ENCODE data around the gene EREG.

The EREG gene

DNA sequence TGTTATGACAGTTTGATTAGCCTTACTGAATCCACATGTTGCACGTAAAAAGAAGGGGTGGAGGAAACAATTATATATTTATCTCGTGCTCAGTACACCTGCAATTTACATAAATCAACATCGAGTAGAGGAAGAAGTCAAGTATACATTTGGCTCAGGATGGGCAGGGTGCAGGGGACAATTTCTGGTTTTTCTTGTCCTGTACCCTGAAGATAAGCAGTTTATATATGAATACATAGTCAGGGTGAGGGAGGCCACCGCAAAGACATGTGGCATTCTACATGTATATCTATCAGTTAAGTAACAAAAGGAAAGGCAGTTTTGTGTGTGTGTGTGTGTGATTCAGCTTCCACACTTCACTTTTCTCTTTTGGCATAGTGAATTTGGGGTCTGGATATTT is 11.1 kb upstream of the EREG start:
- no peak for DNase-seq

DNA sequence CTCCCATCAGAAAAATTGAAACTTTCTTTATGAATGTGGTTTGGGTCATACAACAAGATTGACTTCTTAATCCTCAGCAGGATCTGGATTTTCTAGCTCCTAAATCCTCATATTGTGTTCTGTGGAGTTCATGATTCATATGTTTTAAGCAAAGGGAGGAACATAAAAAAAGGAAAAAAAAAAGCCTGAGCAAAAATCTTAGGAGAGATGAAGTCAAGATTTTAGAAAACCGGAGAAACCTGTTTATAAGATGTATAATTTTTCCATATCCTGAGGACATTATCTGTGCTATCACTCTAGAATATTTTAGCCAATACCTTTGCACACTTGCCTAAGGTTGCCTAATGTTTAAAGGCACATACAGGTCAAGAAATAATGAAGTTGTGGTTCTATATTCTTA is 7.0 kb upstream of the EREG start:
- DNase-seq, result no peak

- no peak for DNase-seq
Observed at GRCh38 chr4:74361671-74362070, 3.3 kb upstream of the EREG start.

DNA sequence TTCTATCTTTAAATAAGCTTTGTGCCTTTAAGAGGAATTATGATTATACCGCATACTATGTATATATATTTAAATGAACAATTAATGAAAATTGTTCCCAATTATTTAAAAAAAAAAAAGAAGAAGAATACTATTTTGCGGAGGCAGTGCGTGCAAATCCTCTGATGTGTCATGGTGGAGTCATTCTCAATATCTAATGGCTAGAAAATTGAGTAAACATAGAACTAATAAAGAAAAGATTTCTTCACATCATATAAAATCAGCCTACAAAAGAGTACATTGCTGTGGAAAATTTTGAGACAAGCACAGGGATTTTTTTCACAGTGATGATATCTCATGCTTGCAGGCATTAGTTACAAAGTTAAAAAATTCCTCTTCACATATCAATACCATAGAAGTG is 2.6 kb upstream of the EREG start:
- no peak for DNase-seq

- no peak for DNase-seq
Observed at GRCh38 chr4:74364256-74364651, 691 bp upstream of the EREG start.

DNA sequence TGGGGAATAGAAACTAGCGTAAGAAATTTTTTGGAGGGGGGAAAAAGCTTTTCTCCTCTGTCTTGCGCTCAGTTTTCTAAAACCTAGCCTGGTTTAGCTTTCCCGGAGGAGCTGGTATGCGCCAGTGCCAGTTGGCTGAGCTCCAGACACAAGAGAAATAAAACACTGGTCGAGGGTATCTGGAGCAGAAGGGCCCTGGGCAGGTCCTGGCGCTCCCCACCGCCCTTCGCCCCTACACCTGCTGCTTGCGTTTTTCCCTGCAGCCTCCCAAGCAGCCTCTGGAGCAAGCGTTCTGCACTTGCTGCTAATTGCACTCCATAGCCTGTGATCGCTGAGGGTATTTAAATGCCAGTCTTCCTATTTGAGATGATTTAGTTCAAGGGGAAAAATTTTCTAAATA is 816 bp downstream of the EREG start:
- peak; percentile 7 for DNase-seq

- no peak for DNase-seq
Observed at GRCh38 chr4:74366367-74366911, 1.5 kb downstream of the EREG start.

DNA sequence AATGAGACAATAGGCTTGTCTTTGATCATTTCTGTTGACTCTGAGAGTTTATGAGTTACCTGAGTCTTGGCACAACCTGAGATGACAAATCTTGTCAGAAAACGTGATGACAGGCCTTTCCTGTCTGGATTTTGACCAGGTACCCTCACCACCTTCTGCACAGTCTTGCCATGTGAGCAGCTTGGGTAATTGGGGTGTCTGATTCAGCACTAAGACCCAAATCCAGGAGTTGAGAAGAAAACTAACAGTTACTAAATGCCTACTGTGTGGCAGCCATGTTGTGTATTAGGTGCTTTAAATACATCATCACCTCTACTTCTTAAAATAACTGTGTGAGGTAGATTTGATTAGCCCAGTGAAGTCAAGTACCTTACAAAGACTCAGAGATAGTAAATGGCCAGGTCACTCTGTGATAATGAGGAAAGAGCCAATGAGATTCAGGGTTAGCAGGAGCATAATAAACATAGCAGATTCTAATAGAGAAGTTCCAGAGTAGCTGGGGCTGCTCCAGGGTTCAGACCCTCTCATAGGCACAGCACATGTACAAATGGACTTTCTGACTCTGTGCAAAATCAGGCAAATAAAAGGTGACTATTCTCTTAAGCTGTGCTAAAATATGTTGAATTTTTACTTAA is 2.8 kb downstream of the EREG start:
- DNase-seq, result no peak

DNA sequence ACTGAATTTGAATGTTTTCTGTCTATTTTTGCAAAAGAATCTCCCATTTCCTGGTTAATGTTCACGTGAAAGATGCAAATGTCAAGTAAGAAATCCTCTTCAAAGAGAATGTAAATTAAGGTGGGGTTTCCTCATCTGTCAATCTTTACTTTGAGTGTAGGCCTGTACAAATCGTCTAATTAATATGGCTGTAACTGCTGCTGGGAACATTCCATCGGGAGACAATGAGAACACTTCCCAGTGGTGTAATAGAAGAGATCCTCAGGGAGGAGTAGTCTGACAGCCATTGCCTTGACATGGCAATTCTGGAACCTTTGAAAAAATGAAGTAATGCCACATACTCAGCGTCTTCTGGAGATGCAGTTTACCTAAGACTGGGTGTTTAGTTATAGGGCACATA is 3.7 kb downstream of the EREG start:
- DNase-seq, result no peak

- no peak for DNase-seq
Observed at GRCh38 chr4:74369855-74370254, 4.9 kb downstream of the EREG start.

DNA sequence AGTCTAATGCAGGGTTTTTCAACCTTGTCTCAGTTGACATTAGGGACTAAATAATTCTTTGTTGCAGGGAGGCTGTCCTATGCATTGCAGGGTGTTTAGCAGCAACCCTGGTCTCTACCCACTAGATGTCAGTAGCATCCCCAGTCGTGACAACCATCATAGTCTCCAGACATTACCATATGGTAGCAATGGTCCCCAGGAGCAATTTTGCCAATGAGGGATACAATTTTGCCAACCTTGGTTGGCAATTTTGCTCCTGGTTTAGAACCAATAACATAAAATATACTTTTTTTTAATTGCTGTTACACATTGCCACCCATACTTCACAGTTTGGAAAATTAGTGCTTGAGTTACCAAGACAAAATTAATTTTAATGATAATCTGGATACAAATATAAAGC is 6.0 kb downstream of the EREG start:
- peak; percentile 31 for DNase-seq

DNA sequence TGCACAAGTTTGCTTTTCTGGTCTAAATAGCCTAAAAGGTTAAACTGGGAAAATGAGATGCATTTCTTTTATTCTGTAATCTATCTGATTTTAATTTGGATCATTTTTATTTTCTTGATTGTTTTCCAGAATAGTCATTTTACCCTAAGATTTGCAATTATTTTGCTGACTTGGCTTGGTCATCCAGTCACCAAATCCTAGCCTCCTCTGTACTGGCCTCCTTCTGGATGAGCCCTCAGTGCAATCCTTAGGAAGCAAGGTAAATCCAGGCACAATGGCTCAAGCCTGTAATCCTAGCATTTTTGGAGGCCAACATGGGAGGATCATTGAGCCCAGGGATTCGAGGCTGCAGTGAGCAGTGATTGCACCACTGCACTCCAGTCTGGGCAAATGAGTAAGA is 9.2 kb downstream of the EREG start:
- no peak for DNase-seq

DNA sequence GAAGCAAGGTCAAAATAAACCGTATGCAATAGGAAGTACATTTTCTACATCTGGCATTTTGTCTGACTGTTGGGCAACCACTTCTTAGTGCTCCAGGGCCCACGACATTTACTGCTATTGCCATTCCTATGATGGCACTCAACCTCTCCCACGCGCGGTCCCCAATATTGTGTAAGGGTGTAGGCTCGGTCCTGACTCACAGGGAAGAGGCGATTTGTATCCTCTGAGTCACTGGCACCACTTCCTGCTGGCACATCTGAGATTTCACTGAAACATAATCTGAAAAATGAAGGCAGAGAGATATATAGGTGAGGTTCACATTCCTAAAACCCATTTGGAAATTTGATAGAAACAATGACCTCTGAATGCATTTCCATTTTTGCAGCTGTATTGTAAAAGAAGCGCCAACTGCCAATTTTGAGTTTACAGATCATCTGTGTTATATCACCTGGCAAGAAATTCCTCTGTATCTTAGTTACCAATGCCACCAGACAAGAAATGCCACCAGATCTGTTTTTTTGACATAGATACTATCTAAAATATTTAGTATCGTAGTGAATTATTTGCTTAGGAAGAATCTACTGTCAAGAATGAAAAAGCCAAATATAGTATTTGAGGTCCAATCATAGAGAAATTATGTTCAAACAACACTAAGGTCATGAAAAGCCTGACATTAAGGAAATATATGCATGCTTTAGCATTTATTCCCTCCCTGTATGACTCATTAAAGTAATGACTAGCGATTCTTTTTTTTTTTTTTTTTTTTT is 9.8 kb downstream of the EREG start:
- no peak for DNase-seq

GRCh38 chr4:74375824-74376426 is 11.0 kb downstream of the EREG start:
- no peak for DNase-seq

DNA sequence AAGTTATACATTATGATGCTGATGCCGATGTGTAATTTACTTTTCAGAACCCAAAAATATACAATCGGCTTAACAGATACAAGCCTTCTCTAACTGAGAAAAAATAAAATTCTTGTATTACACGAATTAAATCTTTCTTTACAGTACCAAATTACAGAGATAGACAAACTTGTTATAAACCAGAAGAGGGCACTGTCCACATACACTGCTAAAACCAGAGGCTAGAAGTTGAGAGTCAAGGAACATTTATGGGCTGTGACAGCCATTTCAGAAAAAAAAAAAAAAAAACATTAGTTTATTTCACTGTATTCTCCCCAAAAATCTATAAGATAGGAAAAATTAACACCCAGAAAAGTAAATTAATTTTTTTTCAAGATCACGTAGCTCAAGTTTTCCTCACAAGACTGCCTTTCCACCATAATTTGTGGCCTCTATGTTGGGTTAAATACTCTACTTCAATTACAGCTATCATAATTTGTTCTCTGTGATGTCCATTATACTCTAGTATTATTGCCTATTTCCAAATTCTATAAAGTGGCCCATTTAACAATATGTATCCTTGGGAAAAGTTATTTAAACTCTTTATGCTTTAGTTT is 12.0 kb downstream of the EREG start:
- DNase-seq, result peak; percentile 37

- no peak for DNase-seq
Observed at GRCh38 chr4:74377714-74378113, 12.8 kb downstream of the EREG start.

DNA sequence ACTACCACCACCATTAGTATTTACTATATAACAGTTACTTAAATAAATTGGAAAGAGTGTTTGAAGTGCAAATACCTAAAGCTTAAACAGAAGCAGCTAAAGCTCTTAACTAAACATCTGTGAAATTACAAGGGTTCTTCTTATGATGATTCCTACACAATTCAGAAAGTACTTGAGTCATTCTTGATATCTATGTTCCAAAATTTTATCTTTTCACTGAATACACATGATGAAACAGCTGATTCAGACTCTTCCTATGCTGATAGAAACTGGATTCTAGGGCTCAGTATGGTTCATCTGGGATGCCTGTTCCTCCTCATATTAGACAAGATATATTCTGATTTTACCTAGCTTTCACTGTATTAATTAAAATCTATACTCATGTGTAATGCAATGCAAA is 13.6 kb downstream of the EREG start:
- DNase-seq, result no peak

- no peak for DNase-seq
Observed at GRCh38 chr4:74379912-74380311, 15.0 kb downstream of the EREG start.

- no peak for DNase-seq
Observed at GRCh38 chr4:74385386-74385785, 20.4 kb downstream of the EREG start.

- no peak for DNase-seq
Observed at GRCh38 chr4:74386159-74386558, 21.2 kb downstream of the EREG start.

GRCh38 chr4:74387790-74388189 is 22.8 kb downstream of the EREG start:
- DNase-seq, result no peak

GRCh38 chr4:74389494-74389893 is 24.5 kb downstream of the EREG start:
- DNase-seq, result no peak

- DNase-seq, result no peak
Observed at GRCh38 chr4:74390677-74391076, 25.7 kb downstream of the EREG start.

- DNase-seq, result no peak
Observed at GRCh38 chr4:74391346-74391745, 26.4 kb downstream of the EREG start.

Data from NCI-H446 treated with DMSO at 0.1 percent for 48 hours (cell line).